ENCODE measurements around the gene MRPS23. TPM values are rescaled to one million over a fixed set of nuclear protein-coding genes. Genes with fewer than 3 reads are reported as not detected.

MRPS23 gene
- total and polyA plus RNA-seq, 2 of the 13 experiments (the other 11 are each of a cell fraction or from before 2014, with no cell fraction given): 63.2 to 181 TPM

DNA sequence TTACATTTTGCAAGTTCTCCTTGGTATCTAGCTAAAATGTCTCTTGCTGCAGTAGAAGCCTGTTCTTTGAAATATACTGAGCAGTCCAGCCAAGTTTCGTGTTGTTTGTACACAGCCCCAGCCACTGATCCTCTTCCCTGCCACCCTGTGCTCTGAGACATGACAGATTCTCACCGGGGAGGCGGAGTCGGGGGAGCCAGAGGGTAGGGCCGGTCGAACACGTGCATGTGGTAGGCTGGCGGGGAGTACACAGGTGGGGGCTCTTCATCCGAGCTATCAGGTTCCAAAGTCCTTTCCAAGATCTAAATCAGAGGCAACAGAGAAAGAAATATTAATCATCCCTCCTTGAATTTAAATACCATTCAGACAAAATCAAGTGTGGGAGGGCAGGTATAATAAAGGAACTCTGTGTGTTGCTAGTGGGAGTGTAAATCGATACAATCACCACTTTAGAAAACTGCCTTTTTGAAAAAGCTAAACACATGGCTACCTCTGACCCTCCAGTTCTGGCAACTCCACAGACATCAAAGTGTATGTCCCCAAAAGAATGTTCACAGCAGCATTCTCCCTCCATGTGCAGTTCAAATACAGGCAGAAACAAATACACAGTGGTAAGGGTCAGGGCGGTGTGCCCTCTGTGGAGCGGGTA, 29.7 kb upstream of the MRPS23 start (continued):
- TF ChIP-seq, protein P1, sequence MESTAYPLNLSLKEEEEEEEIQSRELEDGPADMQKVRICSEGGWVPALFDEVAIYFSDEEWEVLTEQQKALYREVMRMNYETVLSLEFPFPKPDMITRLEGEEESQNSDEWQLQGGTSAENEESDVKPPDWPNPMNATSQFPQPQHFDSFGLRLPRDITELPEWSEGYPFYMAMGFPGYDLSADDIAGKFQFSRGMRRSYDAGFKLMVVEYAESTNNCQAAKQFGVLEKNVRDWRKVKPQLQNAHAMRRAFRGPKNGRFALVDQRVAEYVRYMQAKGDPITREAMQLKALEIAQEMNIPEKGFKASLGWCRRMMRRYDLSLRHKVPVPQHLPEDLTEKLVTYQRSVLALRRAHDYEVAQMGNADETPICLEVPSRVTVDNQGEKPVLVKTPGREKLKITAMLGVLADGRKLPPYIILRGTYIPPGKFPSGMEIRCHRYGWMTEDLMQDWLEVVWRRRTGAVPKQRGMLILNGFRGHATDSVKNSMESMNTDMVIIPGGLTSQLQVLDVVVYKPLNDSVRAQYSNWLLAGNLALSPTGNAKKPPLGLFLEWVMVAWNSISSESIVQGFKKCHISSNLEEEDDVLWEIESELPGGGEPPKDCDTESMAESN (CRISPR knock-in tag; conservative IDR thresholded peaks at IDR 0.05): no peak
- peak; percentile 68; the same call in 1 of the 2 replicates for TF ChIP-seq HNRNPL (IDR thresholded peaks at IDR 0.05; ENCODE audit: low read depth, low read length)
- TF ChIP-seq MXD4 (CRISPR knock-in tag; IDR thresholded peaks at IDR 0.05): 0 out of 2 replicates have a peak, but pooled peaks have one; percentile 54
- TF ChIP-seq BRD4 (CRISPR knock-in tag; IDR thresholded peaks at IDR 0.05): no peak
- no peak for TF ChIP-seq ZNF674 (CRISPR knock-in tag; IDR thresholded peaks at IDR 0.05; ENCODE audit: low read depth)
- no peak for TF ChIP-seq PRPF4 (IDR thresholded peaks at IDR 0.05; ENCODE audit: low read depth, low read length, poor library complexity, severe bottlenecking)
- TF ChIP-seq ZFP36L2 (CRISPR knock-in tag; IDR thresholded peaks at IDR 0.05): no peak
- TF ChIP-seq, protein P2, sequence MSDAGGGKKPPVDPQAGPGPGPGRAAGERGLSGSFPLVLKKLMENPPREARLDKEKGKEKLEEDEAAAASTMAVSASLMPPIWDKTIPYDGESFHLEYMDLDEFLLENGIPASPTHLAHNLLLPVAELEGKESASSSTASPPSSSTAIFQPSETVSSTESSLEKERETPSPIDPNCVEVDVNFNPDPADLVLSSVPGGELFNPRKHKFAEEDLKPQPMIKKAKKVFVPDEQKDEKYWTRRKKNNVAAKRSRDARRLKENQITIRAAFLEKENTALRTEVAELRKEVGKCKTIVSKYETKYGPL (CRISPR knock-in tag; IDR thresholded peaks at IDR 0.05): no peak
- TF ChIP-seq ZBTB7B (CRISPR knock-in tag; IDR thresholded peaks at IDR 0.05): no peak
- TF ChIP-seq, protein P3, sequence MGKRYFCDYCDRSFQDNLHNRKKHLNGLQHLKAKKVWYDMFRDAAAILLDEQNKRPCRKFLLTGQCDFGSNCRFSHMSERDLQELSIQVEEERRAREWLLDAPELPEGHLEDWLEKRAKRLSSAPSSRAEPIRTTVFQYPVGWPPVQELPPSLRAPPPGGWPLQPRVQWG (CRISPR knock-in tag; IDR thresholded peaks at IDR 0.05; ENCODE audit: borderline replicate concordance, low read depth): no peak
- no peak for TF ChIP-seq CHD2 (IDR thresholded peaks at IDR 0.05; ENCODE audit: low read depth, low read length)
- no peak for TF ChIP-seq SIN3A (IDR thresholded peaks at IDR 0.05; ENCODE audit: borderline replicate concordance, low read depth, low read length)
- TF ChIP-seq, protein P4, sequence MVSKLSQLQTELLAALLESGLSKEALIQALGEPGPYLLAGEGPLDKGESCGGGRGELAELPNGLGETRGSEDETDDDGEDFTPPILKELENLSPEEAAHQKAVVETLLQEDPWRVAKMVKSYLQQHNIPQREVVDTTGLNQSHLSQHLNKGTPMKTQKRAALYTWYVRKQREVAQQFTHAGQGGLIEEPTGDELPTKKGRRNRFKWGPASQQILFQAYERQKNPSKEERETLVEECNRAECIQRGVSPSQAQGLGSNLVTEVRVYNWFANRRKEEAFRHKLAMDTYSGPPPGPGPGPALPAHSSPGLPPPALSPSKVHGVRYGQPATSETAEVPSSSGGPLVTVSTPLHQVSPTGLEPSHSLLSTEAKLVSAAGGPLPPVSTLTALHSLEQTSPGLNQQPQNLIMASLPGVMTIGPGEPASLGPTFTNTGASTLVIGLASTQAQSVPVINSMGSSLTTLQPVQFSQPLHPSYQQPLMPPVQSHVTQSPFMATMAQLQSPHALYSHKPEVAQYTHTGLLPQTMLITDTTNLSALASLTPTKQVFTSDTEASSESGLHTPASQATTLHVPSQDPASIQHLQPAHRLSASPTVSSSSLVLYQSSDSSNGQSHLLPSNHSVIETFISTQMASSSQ (IDR thresholded peaks at IDR 0.05; ENCODE audit: low read depth): 0 out of 2 replicates have a peak, but pooled peaks have one; percentile 17
- TF ChIP-seq, protein P4 (CRISPR knock-in tag; IDR thresholded peaks at IDR 0.05; ENCODE audit: borderline replicate concordance): no peak
- TF ChIP-seq ZNF292 (CRISPR knock-in tag; IDR thresholded peaks at IDR 0.05; ENCODE audit: borderline replicate concordance, low read depth): no peak
- TF ChIP-seq RBFOX2 (IDR thresholded peaks at IDR 0.05; ENCODE audit: low read depth, low read length): no peak
- no peak for TF ChIP-seq SP2 (CRISPR knock-in tag; IDR thresholded peaks at IDR 0.05)
- no peak for TF ChIP-seq ZNF670 (CRISPR knock-in tag; IDR thresholded peaks at IDR 0.05; ENCODE audit: borderline replicate concordance)
- no peak for TF ChIP-seq ZNF350 (CRISPR knock-in tag; IDR thresholded peaks at IDR 0.05; ENCODE audit: borderline replicate concordance, low read depth)
- TF ChIP-seq SAFB2 (CRISPR knock-in tag; IDR thresholded peaks at IDR 0.05; ENCODE audit: borderline replicate concordance, low read depth): no peak
- TF ChIP-seq AGO1 (IDR thresholded peaks at IDR 0.05; ENCODE audit: low read depth, low read length, poor library complexity, severe bottlenecking): no peak
- TF ChIP-seq ZNF205 (CRISPR knock-in tag; IDR thresholded peaks at IDR 0.05): no peak
- TF ChIP-seq AGO2 (optimal IDR thresholded peaks at IDR 0.05; ENCODE audit: low read depth, low read length): no peak

Data from HepG2 (cell line).